Liver (tissue), 3 donors: Measurements from ENCODE around the gene KIRREL1.

Experiments used
- FOXA1 ChIP-seq: IDR thresholded peaks from 2 replicates; pipeline ENCODE4 v1.6.1; 2016; ENCODE audit warnings: antibody characterized with exemption
- GABPA ChIP-seq, 2 donors: IDR thresholded peaks in 1 of 2; conservative IDR thresholded peaks in 1 of 2; 2 replicates each; pipeline ENCODE4 v1.6.1; 2016; ENCODE audit warnings: antibody characterized with exemption in 2 of 2, mild to moderate bottlenecking in 1 of 2, moderate library complexity in 1 of 2
- JUND ChIP-seq, 2 donors: IDR thresholded peaks; 2 replicates each; pipeline ENCODE4 v1.6.1; 2016; ENCODE audit warnings: antibody characterized with exemption in 2 of 2
- RAD21 ChIP-seq, 2 donors: IDR thresholded peaks; 2 replicates each; pipeline ENCODE4 v1.6.1; 2016; ENCODE audit warnings: antibody characterized with exemption in 2 of 2, mild to moderate bottlenecking in 2 of 2
- RXRA ChIP-seq, 2 donors: IDR thresholded peaks; 2 replicates each; pipeline ENCODE4 v1.6.1; 2017 to 2018; ENCODE audit warnings: antibody characterized with exemption in 2 of 2, mild to moderate bottlenecking in 1 of 2
- SP1 ChIP-seq: IDR thresholded peaks from 2 replicates; pipeline ENCODE4 v1.6.1; 2018; ENCODE audit warnings: antibody characterized with exemption, mild to moderate bottlenecking
- TAF1 ChIP-seq: conservative IDR thresholded peaks from 2 replicates; pipeline ENCODE4 v1.6.1; 2016; ENCODE audit warnings: antibody characterized with exemption, mild to moderate bottlenecking
- YY1 ChIP-seq: IDR thresholded peaks from 2 replicates; pipeline ENCODE4 v1.6.1; 2016; ENCODE audit warnings: antibody characterized with exemption, mild to moderate bottlenecking
- TF ChIP-seq, protein P1 (sequence below): fragments of 150-350 bp; IDR thresholded peaks from 2 replicates; pipeline ENCODE4 v1.5.1; 2017; ENCODE audit warnings: improper control_type of control experiment, low read depth, low read length; ENCODE audit not compliant: missing input control
- TF ChIP-seq, protein P2 (sequence below): IDR thresholded peaks from 2 replicates; pipeline ENCODE4 v1.6.1; 2016; ENCODE audit warnings: antibody characterized with exemption
- TF ChIP-seq, protein P3 (sequence below): IDR thresholded peaks from 2 replicates; pipeline ENCODE4 v1.6.1; 2016; ENCODE audit warnings: antibody characterized with exemption, mild to moderate bottlenecking
- TF ChIP-seq, protein P4 (sequence below): IDR thresholded peaks from 2 replicates; pipeline ENCODE4 v1.6.1; 2016; ENCODE audit warnings: antibody characterized with exemption
- donor health status: healthy.
- donor health status: healthy.

DNA sequence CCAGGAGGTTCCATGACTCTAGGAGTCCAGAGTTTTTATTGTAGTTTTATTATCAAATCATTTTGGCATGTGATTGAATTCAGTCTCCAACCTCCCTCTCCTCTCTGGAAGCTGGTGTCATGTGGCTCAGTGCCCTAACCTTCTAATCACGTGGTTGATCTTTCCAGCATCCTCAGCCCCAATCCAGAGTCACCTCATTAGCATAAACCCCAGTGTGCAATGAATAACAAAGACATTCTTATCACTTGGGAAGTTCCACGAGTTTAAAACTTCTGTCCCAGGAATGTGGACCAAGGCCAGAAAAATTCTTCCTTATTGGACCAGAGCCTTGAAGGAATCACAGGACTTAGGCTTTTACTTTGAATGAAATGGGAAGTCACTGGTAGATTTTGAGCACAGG lies 52.2 kb downstream of the KIRREL1 start:
- TF ChIP-seq, protein P1, sequence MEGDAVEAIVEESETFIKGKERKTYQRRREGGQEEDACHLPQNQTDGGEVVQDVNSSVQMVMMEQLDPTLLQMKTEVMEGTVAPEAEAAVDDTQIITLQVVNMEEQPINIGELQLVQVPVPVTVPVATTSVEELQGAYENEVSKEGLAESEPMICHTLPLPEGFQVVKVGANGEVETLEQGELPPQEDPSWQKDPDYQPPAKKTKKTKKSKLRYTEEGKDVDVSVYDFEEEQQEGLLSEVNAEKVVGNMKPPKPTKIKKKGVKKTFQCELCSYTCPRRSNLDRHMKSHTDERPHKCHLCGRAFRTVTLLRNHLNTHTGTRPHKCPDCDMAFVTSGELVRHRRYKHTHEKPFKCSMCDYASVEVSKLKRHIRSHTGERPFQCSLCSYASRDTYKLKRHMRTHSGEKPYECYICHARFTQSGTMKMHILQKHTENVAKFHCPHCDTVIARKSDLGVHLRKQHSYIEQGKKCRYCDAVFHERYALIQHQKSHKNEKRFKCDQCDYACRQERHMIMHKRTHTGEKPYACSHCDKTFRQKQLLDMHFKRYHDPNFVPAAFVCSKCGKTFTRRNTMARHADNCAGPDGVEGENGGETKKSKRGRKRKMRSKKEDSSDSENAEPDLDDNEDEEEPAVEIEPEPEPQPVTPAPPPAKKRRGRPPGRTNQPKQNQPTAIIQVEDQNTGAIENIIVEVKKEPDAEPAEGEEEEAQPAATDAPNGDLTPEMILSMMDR: no peak
- TF ChIP-seq, protein P2, sequence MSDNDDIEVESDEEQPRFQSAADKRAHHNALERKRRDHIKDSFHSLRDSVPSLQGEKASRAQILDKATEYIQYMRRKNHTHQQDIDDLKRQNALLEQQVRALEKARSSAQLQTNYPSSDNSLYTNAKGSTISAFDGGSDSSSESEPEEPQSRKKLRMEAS: no peak
- TF ChIP-seq GABPA (IDR thresholded peaks at IDR 0.05 in 1 of 2, conservative IDR thresholded peaks at IDR 0.05 in 1 of 2) (no peak), TAF1 (no peak), JUND (IDR thresholded peaks at IDR 0.05) (no peak), YY1 (no peak), RAD21 (IDR thresholded peaks at IDR 0.05) (no peak), RXRA (IDR thresholded peaks at IDR 0.05) (no peak), FOXA1 (no peak), SP1 (no peak)
- TF ChIP-seq, protein P3, sequence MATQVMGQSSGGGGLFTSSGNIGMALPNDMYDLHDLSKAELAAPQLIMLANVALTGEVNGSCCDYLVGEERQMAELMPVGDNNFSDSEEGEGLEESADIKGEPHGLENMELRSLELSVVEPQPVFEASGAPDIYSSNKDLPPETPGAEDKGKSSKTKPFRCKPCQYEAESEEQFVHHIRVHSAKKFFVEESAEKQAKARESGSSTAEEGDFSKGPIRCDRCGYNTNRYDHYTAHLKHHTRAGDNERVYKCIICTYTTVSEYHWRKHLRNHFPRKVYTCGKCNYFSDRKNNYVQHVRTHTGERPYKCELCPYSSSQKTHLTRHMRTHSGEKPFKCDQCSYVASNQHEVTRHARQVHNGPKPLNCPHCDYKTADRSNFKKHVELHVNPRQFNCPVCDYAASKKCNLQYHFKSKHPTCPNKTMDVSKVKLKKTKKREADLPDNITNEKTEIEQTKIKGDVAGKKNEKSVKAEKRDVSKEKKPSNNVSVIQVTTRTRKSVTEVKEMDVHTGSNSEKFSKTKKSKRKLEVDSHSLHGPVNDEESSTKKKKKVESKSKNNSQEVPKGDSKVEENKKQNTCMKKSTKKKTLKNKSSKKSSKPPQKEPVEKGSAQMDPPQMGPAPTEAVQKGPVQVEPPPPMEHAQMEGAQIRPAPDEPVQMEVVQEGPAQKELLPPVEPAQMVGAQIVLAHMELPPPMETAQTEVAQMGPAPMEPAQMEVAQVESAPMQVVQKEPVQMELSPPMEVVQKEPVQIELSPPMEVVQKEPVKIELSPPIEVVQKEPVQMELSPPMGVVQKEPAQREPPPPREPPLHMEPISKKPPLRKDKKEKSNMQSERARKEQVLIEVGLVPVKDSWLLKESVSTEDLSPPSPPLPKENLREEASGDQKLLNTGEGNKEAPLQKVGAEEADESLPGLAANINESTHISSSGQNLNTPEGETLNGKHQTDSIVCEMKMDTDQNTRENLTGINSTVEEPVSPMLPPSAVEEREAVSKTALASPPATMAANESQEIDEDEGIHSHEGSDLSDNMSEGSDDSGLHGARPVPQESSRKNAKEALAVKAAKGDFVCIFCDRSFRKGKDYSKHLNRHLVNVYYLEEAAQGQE: no peak
- TF ChIP-seq, protein P4, sequence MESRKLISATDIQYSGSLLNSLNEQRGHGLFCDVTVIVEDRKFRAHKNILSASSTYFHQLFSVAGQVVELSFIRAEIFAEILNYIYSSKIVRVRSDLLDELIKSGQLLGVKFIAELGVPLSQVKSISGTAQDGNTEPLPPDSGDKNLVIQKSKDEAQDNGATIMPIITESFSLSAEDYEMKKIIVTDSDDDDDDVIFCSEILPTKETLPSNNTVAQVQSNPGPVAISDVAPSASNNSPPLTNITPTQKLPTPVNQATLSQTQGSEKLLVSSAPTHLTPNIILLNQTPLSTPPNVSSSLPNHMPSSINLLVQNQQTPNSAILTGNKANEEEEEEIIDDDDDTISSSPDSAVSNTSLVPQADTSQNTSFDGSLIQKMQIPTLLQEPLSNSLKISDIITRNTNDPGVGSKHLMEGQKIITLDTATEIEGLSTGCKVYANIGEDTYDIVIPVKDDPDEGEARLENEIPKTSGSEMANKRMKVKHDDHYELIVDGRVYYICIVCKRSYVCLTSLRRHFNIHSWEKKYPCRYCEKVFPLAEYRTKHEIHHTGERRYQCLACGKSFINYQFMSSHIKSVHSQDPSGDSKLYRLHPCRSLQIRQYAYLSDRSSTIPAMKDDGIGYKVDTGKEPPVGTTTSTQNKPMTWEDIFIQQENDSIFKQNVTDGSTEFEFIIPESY: no peak
